Stimulated activated CD4-positive, alpha-beta T cell treated with anti-CD3 and anti-CD28 coated beads, Interleukin-15, amount 100 ng/mL, for 1 hour (primary cell): ENCODE results near the gene SNX12.
"Not testable (repeated sequence)": the region's sequence is repeated elsewhere in the genome, so short reads cannot be mapped to it uniquely, and the experiment has no call there.

Source experiments
- DNase-seq, 2 donors: peaks; one replicate each; pipeline ENCODE4 v3.0.0-alpha.2; 2020; ENCODE audit warnings: low read depth in 1 of 2, low spot score in 1 of 2

The SNX12 gene

DNA sequence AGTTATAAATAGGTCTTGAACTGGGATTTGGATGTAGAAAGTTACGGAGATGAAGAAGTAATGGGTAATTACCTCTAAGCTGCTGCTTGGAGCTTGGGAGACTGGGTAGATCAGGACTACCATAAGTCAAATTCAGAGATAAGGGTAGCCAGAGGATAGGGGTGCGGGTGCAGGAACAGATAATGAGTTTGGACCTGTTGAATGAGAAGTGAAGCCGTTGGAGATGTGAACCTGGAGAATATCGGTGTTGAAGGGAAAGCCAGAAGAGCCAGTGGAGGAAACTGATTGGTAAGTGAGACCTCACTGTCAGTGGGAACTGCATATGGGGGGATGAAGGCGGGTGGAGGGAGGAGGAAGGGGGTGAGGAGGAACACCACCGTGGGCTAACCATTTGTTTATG, 26.9 kb upstream of the SNX12 start:
- no peak for DNase-seq

DNA sequence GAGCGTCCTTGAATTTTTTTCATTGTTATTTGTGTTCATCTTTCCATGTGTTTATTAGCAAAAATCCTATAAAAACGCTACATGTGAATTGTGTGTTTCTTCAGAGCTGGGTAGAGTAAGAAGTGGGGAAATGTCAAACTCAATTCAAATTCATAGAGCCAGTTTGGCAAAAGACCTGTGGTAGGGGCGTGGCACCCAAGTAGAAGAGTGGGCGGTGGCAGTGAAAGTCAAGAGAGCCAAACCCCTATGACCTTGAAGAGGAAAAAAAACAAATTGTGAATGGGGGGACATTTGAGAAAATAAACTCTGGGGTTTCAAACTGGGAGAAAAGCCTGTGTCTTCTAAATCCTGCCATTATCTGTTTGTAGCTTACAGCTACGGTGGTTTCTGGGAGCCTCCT, 23.1 kb upstream of the SNX12 start:
- no peak for DNase-seq

DNA sequence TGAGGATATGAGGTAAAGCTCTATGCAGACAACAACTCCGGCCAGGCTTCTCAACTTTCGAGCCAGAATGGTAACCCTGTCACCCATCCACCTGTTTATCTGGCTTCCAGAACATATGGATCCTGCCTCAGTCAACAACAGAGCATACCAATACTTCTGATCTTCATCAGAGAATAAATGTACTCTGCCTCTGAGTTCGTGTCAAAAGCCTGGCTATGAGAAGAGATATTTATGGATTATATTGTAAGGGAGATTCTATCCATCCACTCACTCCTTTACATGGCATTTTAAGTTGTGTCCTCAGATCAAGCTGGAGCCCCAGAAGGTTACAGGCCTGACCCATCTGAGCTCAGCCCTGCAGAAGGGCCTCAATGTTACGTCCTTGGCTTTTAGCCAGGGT, 17.8 kb upstream of the SNX12 start:
- no peak for DNase-seq

DNA sequence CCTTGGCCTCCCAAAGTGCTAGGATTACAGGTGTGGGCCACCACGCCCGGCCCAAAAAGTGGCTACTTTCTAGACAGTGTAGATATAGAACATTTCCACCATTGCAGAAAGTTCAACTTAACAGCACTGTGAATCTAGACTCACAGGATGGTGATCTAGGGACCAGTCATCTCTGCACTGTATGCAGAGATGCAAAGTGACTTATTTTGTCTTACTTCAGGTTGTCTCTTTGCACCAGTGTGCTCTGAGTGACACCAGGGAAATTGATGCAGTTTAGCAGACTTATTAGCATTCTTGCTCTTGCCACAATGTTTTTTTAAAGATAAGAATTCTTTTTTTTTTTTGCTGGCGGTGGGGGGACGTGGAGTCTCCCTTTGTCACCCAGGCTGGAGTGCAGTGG, 14.7 kb upstream of the SNX12 start:
- DNase-seq = no peak

DNA sequence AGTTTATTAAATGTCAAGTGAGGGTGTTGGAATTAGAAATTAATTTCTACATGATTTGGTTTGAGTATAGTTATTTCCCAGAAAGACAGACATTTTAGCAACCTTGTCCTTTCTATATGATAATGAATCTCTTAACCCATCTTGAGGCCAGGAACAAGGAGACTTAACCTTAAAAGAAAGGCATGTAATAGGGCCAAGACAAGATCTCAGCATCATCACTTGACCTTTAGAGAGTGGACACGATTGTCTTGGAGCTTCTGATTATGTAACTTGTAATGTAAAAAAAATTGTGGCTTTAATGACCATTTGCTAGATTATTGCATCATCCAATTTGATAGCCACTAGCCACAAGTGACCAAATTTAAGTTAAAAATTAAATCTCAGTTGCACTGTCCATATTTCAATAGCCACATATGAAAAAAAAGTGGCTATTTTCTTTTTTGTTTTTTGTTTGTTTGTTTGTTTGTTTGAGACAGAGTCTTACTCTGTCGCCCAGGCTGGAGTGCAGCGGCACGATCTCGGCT, 14.1 kb upstream of the SNX12 start:
- DNase-seq = no peak

DNA sequence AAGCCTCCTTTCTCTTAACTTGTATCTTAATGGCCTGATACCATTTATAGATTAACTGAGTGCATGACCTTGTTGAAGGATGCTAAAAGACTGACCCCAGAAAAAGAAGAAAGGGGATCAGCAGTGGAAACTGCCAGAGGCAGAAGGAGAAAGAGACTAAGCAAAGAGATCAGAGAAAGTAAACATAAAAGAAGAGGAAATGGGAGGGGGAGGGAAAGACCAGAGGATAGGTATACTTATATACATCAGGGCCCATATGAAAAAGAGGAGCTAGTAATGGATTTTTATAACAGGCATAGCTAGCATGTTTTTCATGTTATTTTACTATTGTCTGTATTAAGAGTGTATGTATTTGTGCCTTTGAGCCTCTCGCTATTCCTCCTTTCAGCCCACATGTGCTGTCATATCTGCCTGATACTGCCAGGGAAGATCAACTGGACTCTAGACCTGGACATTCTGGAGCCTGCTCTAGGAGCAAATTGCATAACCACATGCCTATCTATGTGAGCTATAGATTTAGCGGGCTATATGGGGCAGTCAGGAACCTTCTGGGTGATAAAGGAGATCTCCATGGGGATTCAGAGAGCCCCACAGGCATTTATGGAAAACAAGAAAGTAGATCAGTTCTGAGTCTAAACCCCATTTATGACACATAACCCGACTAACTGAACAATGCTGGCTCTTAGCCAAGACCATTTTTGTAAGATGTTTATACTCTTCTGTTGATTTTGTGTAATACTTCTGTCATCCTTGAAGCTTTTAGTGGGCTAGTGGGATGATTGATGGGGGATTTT, 13.4 kb upstream of the SNX12 start:
- no peak for DNase-seq

DNA sequence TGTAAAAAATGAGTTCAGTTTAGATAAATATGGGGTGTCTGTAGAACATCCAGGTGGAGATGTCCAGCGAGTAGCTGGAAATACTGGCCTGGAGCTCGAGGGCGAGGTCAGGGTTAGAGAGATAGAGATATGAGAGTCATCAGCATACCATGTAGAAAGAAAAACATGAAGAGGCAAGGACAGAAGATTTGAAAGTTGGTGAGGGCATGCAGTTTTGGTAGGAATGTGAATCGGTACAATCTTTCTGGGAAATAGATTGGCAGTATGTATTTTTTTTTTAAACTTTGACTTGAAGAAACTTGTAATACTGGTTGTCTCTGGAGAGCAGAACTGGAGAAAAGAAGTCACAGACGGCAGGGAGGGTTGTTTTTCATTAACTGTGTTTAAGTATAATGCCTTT, 2.4 kb upstream of the SNX12 start:
- DNase-seq = no peak

DNA sequence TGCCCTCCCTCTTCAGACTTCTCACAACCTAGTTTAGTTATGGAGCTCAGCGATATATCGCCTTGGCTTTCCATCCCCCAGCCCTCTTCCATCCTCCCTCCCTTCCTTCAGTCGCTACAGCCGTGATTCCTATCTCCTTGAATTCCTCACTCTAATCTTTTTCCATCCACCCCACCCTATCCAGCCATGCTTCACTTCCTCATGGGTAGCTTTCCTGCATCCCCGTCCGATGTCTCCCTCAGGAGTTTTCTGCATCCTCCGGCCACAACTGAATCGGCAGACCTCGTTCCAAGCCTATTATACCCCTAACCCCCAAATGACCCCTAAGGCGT, 456 bp downstream of the SNX12 start:
- no peak for DNase-seq

DNA sequence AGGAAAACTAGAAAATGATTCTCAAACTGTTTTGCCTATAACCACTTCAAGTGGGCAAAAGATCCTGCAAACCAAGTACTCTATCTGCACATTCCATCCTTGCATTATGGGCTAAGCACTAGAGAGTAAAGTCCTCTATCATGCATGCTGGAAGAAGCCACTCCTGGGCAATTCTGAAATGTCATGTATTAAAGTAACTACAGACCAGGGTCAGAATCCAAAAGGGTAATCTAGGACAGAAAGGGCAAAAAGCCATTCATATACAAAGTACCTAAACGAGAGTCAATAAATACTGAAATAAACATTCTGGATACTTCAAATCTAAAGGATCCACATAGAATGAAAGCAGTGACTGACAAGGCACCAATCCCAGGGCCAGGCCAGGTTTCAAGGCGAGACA, 1.0 kb downstream of the SNX12 start:
- no peak for DNase-seq

DNA sequence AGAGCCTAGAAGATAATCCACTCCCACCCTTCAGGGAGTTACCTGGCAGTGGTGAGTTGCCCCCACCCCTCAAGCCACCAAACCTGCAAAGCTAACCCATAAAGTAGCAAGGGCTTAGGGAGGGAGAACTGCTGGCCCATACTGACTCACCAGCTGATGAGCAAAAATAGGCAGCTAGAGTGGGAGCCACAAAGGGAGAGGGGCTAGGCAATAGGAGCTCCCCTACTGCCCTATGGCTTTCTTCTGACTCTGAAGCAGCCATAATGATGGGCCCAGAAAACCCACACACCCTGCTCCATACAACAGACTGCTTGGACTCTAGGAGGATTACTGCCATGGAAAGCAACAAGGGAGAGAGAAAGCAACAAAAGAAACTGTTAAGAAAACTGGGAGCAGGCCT, 8.0 kb downstream of the SNX12 start:
- DNase-seq = no peak

DNA sequence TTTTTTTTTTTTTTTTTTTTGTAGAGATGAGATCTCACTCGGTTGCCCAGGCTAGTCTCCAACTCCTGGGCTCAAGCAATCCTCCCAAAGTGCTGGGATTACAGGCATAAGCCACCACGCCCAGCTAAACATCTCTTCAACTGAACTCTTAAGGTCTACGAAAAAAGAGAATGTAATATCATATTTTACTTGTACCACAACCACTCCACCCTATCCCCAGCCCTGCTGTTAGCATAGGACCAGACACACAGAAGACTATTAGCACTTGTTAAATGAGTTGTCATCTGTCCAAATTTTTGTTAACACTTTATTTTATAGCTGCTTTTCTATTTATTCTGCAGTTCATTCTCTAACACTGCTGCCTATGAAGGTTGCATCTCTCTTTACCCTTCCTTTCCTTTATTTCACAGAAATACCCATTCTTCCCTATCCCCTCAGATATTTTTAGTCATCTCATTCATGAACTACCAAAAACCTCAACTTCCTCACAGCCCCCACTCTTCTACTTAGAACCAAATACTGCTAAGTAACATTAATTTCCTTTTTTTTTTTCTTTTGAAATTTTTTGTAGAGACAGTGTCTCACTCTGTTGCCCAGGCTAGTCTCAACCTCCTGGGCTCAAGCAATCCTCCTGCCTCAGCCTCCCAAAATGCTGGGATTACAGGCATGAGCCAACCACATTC, 10.1 kb downstream of the SNX12 start:
- no peak for DNase-seq

DNA sequence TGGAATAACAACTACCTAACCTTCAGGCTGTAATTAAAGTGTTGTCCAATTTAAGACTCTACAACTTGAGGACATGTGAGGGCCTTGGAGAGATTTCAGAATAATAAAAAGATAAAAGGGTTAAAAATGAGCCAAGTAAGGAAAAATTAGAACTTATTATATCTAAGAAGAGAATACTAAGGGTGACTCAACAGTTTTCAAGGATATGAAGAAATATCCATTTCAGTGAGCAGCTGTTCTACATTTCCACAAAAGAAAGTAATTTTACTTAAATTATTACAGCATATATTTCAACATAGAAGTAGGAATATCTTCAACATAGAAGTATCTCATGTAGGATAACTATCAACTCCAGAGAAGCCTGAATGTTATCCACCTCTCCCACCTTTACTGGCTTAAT, 11.3 kb downstream of the SNX12 start:
- no peak for DNase-seq

DNA sequence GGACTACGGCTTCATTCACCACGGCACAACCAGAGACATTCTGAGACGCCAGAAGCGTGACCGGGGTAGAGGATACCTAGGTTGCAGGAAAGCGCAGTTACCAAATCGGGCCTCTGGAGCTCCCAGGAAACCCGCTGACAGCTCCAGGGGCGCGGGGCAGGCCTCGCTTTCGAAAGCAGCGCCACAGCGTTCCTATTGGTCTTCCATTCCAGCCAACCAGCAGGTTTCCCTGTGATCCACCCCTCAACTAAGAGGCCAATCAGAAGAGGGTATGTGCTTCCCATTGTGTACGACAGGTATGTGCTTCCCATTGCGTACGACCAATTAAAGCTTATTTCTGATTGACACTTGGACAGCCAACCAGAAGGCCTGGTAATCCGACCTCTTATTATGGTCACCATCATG, 14.9 kb downstream of the SNX12 start:
- no peak for DNase-seq

DNA sequence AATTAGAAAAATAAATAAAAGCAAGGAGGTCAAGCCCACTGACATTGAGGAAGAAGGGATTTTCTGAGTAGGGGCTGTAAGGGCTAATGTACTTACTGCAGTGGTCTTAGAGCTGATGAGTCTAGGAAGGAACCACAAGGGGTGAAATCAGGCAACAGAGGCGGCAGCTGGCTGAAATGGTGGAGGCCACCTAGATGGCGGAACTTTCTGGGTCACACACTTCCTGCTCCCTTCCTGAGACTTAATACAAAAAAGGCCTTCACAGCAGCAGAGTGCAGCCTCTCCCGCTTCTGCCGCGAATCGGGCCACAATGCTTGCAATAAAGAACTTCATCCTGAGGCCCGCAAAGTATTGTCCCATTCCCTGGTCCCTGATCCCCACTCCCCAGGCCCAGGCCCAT, 15.4 kb downstream of the SNX12 start:
- no peak for DNase-seq

DNA sequence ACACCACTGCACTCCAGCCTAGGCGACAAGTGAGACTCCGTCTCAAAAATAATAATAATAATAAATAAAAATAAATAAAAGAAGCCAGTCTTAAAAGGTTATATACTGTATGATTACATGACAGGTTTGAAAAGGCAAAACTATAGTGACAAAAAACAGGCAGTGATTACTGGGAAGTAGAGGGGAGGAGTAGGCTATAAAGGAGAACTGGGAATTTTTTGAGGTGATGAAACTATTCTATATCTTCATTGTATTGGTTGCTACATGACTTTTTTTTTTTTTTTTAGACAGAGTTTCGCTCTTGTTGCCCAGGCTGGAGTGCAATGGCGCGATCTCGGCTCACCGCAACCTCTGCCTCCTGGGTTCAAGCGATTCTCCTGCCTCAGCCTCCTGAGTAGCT, 20.2 kb downstream of the SNX12 start:
- DNase-seq = not testable (repeated sequence)

DNA sequence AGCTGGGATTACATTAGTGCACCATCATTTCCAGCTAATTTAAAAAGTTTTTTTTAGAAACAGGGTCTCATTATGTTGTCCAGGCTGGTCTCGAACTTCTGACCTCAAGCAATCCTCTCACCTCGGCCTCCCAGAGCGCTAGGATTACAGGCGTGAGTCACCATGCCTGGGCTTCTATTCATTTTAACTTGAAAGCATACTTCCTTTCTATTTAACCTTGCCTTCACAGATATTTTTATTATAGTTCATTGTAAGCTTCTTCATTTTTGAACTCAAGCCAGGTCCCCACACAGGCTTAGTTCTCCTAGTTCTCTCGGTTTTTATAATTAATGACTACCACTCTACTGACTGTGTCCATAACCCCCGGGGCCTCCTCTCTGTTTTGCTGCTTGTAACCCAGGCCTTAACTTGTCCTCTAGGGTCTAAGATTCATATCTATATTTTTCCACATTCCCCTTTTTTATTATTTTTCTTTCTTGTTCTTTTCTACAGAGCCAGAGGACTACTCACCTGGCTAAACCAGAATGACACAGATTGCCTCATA, 50.7 kb downstream of the SNX12 start:
- no peak for DNase-seq
